ENCODE results near the gene SYT7. TPM values are rescaled to one million over a fixed set of nuclear protein-coding genes. Genes with fewer than 3 reads are reported as not detected.

Gene SYT7
- total and polyA plus RNA-seq, 2 of the 8 experiments (the other 6 are each of a cell fraction or from before 2014, with no cell fraction given) = 9.6 to 10.5 TPM

GRCh38 chr11:61497473-61497872, 83.4 kb downstream of the SYT7 start (continued):
- TF ChIP-seq CHD7 (IDR thresholded peaks at IDR 0.05; ENCODE audit: insufficient replicate concordance, low read length) (no peak), KDM1A (IDR thresholded peaks at IDR 0.05; ENCODE audit: borderline replicate concordance, low read length) (no peak), TAF1 (IDR thresholded peaks at IDR 0.05; ENCODE audit: low read depth, low read length) (no peak), NRF1 (IDR thresholded peaks at IDR 0.05; ENCODE audit: low read depth, low read length) (no peak), ATF3 (IDR thresholded peaks at IDR 0.05; ENCODE audit: insufficient read depth, low read depth, low read length) (no peak), POU5F1 (IDR thresholded peaks at IDR 0.05; ENCODE audit: low read depth, low read length) (no peak), YY1 (IDR thresholded peaks at IDR 0.05; ENCODE audit: low read depth, low read length) (no peak), RFX5 (IDR thresholded peaks at IDR 0.05; ENCODE audit: borderline replicate concordance, low read depth, low read length) (no peak), HDAC6 (IDR thresholded peaks at IDR 0.05; ENCODE audit: low read depth, low read length) (no peak), ZNF274 (IDR thresholded peaks at IDR 0.05; ENCODE audit: borderline replicate concordance, extremely low read depth, low read length) (no peak), POLR2A (IDR thresholded peaks at IDR 0.05; ENCODE audit: control extremely low read depth in 1 of 2, low read depth in 2 of 2, low read length in 2 of 2) (no peak)
- TF ChIP-seq, protein P1, sequence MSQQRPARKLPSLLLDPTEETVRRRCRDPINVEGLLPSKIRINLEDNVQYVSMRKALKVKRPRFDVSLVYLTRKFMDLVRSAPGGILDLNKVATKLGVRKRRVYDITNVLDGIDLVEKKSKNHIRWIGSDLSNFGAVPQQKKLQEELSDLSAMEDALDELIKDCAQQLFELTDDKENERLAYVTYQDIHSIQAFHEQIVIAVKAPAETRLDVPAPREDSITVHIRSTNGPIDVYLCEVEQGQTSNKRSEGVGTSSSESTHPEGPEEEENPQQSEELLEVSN (IDR thresholded peaks at IDR 0.05) = no peak

Data from H1 (cell line).